Adrenal gland (tissue), 12 donors: ENCODE data around the gene NDUFS5. TPM values are rescaled to one million over a fixed set of nuclear protein-coding genes. Genes with fewer than 3 reads are reported as not detected.
"Not testable (repeated sequence)": the region's sequence is repeated elsewhere in the genome, so short reads cannot be mapped to it uniquely, and the experiment has no call there.

Experiments
- DNase-seq, 7 donors: peaks; one replicate each; pipeline ENCODE4 v3.0.0-alpha.2; 2019 to 2020
- H3K27ac ChIP-seq, 5 donors: fragments of 200-600 bp; sonication (generic) in 4 of 5; 1 replicate in 3 of 5; 2 replicates in 2 of 5; pipeline versions ENCODE4 v1.5.1 to v1.8.0; 2016 to 2020; ENCODE audit warnings: mild to moderate bottlenecking in 1 of 5
- H3K27me3 ChIP-seq: fragments of 200-600 bp; 2 replicates; pipeline ENCODE4 v1.8.0; 2021
- H3K36me3 ChIP-seq, 2 donors: fragments of 200-600 bp; replicated peaks in 1 of 2; 1 replicate in 1 of 2; 2 replicates in 1 of 2; pipeline versions ENCODE4 v1.5.1 to v1.8.0; 2018 to 2022
- H3K4me1 ChIP-seq, 2 donors: fragments of 200-600 bp; replicated peaks in 1 of 2; 1 replicate in 1 of 2; 2 replicates in 1 of 2; pipeline versions ENCODE4 v1.5.1 to v1.8.0; 2018 to 2021
- H3K4me3 ChIP-seq, 4 donors: fragments of 200-600 bp; sonication (generic) in 3 of 4; one replicate each; pipeline ENCODE4 v1.5.1; 2016 to 2018
- H3K9me3 ChIP-seq, 3 donors: fragments of 200-600 bp; sonication (generic) in 1 of 3; replicated peaks in 1 of 3; 1 replicate in 2 of 3; 2 replicates in 1 of 3; pipeline versions ENCODE4 v1.5.1 to v1.8.0; 2016 to 2021
- CTCF ChIP-seq, 6 experiments: fragments of 450-650 bp in 4 of 6; fragments of 200-600 bp in 2 of 6; sonication (generic) in 1 of 6; IDR thresholded peaks; 1 replicate in 5 of 6; 2 replicates in 1 of 6; pipeline versions ENCODE4 v1.5.1 to v1.8.0; 2016 to 2021; ENCODE audit warnings: antibody characterized with exemption in 6 of 6, mild to moderate bottlenecking in 2 of 6, moderate library complexity in 1 of 6
- POLR2A ChIP-seq, 2 donors: fragments of 450-650 bp; IDR thresholded peaks; one replicate each; pipeline ENCODE4 v1.6.1; 2017; ENCODE audit warnings: antibody characterized with exemption in 2 of 2, mild to moderate bottlenecking in 2 of 2, moderate library complexity in 1 of 2
- WGBS, 4 donors: extraction: QIAGEN DNeasy Blood & Tissue Kit in 2 of 4; methylation state at CpG; one replicate each; pipeline versions ENCODE4 v1.1.5 to v1.1.7; 2013 to 2017; 5-methylcytosine and 5-hydroxymethylcytosine counted together
- intact Hi-C, 2 donors: fragments of 100-400 bp; cut with DNase I; formaldehyde crosslinking; loops; one replicate each; pipeline versions ENCODE4 v1.14.1 to v1.15.0; 2022 to 2023
- polyA plus RNA-seq, 3 donors: library from polyadenylated mRNA; stranded (reverse); fragments of 200-250 nt in 2 of 3; fragments of 350-450 nt in 1 of 3; fragmentation: Illumina TruSeq in 1 of 3; extraction: RNeasy Lipid Tissue Mini Kit (QIAGEN cat#74804) in 1 of 3; gene quantifications; one replicate each; pipeline ENCODE4 v1.2.3, GENCODE V29; 2013 to 2014
- total RNA-seq, 9 donors: library from RNA; depleted of rRNA in 4 of 9; stranded (reverse); fragments of >200 nt in 4 of 9; fragments of 120-200 nt in 1 of 9; fragmentation: NEBNext Ultra II Directional in 1 of 9; extraction: Animal tissue kit (Norgen Biotek cat#: 25700) in 1 of 9; gene quantifications; one replicate each; pipeline versions ENCODE4 v1.1.0 to v1.2.4, GENCODE V29; 2013 to 2023
- donor health status: healthy with polysubstance abuse.
- donor health status: Bipolar disorder and iron deficiency.
- donor health status: DM: yes; HTN: yes; CAD: no.
- donor health status: DM: no; HTN: no; CAD: no.
- donor health status: DM: no; HTN: no; CAD: no.
- donor health status: DM: yes; HTN: yes; CAD: no.

The NDUFS5 gene
- total and polyA plus RNA-seq, 12 donors, result 201 to 1,638 (median 408) TPM

GRCh38 chr1:39016604-39017171 is 9.5 kb upstream of the NDUFS5 start:
- no peak for TF ChIP-seq CTCF (IDR thresholded peaks at IDR 0.05)
- TF ChIP-seq POLR2A (IDR thresholded peaks at IDR 0.05), result no peak
- intact Hi-C loops, result no loop called here
- no peak for DNase-seq
- H3K9me3 ChIP-seq, result no peaks in the 10 kb centered on the region
- H3K4me3 ChIP-seq, result no peak overlapping the region
- H3K36me3 ChIP-seq, result no peaks in the 10 kb centered on the region
- H3K27me3 ChIP-seq, result no peaks in the 10 kb centered on the region
- no peak overlapping the region for H3K27ac ChIP-seq
- no peaks in the 10 kb centered on the region for H3K4me1 ChIP-seq
- 68 to 75% (median 71%) methylated on average over 10 of the region's 10 CpGs for WGBS, 4 donors

- TF ChIP-seq POLR2A (IDR thresholded peaks at IDR 0.05), result no peak
- no peak for TF ChIP-seq CTCF (IDR thresholded peaks at IDR 0.05)
- no peaks in the 10 kb centered on the region for H3K36me3 ChIP-seq
- WGBS, 4 donors, result 80 to 86% (median 82%) methylated on average over 5 of the region's 5 CpGs
- H3K27ac ChIP-seq, result no peak overlapping the region
- no peak overlapping the region for H3K4me3 ChIP-seq
- H3K27me3 ChIP-seq, result no peaks in the 10 kb centered on the region
- H3K4me1 ChIP-seq, result no peaks in the 10 kb centered on the region
- DNase-seq, result no peak
- intact Hi-C loops, result no loop called here
- H3K9me3 ChIP-seq, result no peaks in the 10 kb centered on the region
These were observed 8.9 kb upstream of the NDUFS5 start for GRCh38 chr1:39017266-39017665.

GRCh38 chr1:39020494-39020893 is 5.7 kb upstream of the NDUFS5 start:
- 38 to 88% (median 64%) methylated on average over 1 of the region's 1 CpG for WGBS, 4 donors
- DNase-seq, H3K4me1 ChIP-seq, H3K36me3 ChIP-seq, H3K27ac ChIP-seq, H3K9me3 ChIP-seq, H3K27me3 ChIP-seq, intact Hi-C loops, H3K4me3 ChIP-seq: not testable (repeated sequence)

GRCh38 chr1:39021426-39021825 is 4.7 kb upstream of the NDUFS5 start:
- TF ChIP-seq CTCF (IDR thresholded peaks at IDR 0.05) (no peak), POLR2A (IDR thresholded peaks at IDR 0.05) (no peak)
- H3K9me3 ChIP-seq, result no peaks in the 10 kb centered on the region
- WGBS, 4 donors, result 50 to 71% (median 63%) methylated on average over 1 of the region's 1 CpG
- no peak overlapping the region for H3K27ac ChIP-seq
- H3K4me3 ChIP-seq, result no peak overlapping the region
- intact Hi-C loops, result no loop called here
- no peaks in the 10 kb centered on the region for H3K27me3 ChIP-seq
- H3K4me1 ChIP-seq, result peaks cover 0 to 5% of the 10 kb centered on the region in 2 donors
- H3K36me3 ChIP-seq, result no peaks in the 10 kb centered on the region
- no peak for DNase-seq

- Histone ChIP-seq H3K4me1 (peaks cover 5 to 11% of the 10 kb centered on the region in 2 donors), H3K9me3 (no peaks in the 10 kb centered on the region), H3K36me3 (no peaks in the 10 kb centered on the region), H3K4me3 (no peak overlapping the region), H3K27ac (no peak overlapping the region), H3K27me3 (no peaks in the 10 kb centered on the region)
- no peak for TF ChIP-seq CTCF (IDR thresholded peaks at IDR 0.05)
- DNase-seq, result no peak
- intact Hi-C loops, result no loop called here
- WGBS, 4 donors, result 43 to 60% (median 53%) methylated on average over 1 of the region's 1 CpG
These were observed 3.0 kb upstream of the NDUFS5 start for GRCh38 chr1:39023140-39023539.
